GM12864 (cell line): ENCODE data around the gene KIAA1755.

Experiments
- DNase-seq: peaks from one replicate; pipeline ENCODE4 v3.0.0-alpha.2; 2011; ENCODE audit warnings: low read depth
- H3K4me3 ChIP-seq: 2 replicates; pipeline ENCODE4 v1.5.1; 2011; ENCODE audit warnings: mild to moderate bottlenecking, low read depth, low read length, control low read depth
- TF ChIP-seq, protein P1 (sequence below): IDR thresholded peaks from 2 replicates; pipeline ENCODE4 v1.5.1; 2011; ENCODE audit warnings: low read depth, mild to moderate bottlenecking, moderate library complexity, low read length, control low read depth, inconsistent platforms; ENCODE audit errors: missing control alignments

Gene KIAA1755

DNA sequence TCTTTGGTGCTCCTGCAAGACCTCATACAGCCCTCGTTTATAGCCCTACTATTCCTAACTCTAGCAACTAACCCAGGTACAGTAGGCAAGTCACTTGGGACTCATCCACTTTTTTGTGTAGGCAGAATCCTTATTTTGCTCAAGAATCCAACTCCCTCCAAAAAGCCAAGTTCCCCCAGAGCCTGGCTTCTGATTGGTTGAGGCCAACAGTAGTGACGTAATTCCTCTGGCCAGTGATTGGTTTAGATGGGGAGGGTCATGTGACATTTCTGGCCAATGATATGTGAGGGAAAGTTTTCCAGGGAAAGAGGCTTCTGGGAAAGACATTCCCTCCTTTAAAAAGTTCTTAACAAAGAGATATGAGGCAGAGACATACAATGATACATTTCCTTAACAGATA is 32.1 kb downstream of the KIAA1755 start:
- no peak overlapping the region for H3K4me3 ChIP-seq
- no peak for DNase-seq
- TF ChIP-seq, protein P1, sequence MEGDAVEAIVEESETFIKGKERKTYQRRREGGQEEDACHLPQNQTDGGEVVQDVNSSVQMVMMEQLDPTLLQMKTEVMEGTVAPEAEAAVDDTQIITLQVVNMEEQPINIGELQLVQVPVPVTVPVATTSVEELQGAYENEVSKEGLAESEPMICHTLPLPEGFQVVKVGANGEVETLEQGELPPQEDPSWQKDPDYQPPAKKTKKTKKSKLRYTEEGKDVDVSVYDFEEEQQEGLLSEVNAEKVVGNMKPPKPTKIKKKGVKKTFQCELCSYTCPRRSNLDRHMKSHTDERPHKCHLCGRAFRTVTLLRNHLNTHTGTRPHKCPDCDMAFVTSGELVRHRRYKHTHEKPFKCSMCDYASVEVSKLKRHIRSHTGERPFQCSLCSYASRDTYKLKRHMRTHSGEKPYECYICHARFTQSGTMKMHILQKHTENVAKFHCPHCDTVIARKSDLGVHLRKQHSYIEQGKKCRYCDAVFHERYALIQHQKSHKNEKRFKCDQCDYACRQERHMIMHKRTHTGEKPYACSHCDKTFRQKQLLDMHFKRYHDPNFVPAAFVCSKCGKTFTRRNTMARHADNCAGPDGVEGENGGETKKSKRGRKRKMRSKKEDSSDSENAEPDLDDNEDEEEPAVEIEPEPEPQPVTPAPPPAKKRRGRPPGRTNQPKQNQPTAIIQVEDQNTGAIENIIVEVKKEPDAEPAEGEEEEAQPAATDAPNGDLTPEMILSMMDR, result no peak

DNA sequence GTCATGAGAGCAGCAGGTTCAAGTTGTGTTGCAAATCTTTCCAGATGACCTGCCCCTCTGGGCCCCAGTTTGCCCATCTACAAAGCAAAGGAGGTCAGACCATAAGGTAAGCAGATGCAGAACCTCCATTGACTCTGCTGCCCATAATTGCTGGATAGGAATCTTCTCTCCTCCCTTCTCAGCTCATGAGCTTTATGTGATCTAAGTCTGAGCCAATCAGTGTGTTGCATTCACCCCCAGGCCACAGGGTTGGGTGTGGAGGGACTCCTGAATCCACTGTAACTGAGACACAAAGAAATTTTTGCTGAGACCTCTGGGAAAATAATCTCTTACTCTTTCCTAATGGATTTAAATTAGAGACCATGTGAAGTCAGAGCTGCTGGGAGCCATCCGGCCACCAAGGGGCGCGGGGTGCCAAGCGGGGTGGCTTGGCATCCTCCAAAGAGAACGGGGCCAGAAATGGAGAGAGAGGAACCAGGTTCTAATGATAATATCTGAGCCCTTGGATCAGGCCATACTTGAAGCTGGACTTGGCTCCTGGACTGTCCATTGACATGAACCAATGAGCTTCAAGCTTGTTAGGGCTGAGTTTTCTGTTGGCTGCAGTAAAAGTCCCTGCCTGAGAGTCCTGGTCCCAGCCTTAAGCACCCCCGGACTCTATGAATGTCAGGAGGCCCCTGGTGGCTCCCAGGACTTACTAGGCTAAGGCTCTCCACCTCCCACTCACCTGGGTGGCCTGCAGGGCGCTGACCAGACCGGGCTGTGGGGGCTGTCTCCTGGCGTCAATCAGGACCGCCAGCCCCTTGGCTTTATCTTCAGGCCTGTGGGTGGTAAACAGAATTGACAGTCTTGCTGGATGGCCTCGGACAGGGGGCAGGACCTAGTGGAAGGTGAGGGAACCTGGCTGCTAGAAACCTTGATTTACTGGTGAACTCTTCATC is 32.8 kb downstream of the KIAA1755 start:
- DNase-seq, result no peak
- TF ChIP-seq, protein P1, result no peak
- no peak overlapping the region for H3K4me3 ChIP-seq

DNA sequence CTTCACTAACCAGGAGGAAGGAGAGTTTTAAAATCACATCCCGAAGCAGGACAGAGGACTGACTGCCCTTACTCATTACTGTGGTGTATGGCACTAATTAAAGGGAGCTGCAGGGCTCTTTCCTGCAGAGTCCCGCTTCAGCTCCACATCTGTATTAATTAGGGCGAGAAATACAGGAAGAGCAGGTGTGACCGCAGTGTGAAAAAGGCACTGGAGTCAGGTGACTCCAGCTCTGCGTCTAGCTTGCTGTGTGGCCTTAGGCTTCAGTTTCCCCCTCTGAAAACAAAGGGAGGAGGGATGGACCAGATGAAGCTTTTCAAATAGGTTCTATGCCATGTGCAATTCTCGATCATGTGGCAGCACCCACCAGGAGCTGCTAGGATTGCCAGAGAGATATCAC is 34.0 kb downstream of the KIAA1755 start:
- TF ChIP-seq, protein P1, result no peak
- H3K4me3 ChIP-seq, result no peak overlapping the region
- DNase-seq, result no peak

DNA sequence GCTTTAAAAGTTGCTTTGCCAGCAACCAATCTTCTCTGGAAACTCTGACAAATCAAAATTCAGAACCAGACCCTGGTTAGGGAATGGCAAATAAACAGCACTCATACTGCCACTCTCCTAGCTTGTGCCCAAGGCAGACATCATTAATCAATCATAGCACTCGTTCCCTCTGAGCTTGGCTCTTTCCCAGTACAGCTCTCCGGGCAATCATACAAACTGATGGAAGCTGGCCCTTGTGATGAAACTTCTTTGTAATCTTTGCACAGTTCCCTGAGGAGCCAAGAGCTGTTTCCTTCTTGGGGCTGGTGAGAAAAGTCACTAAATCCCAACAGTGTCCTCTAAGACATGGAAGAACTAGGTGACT is 34.7 kb downstream of the KIAA1755 start:
- H3K4me3 ChIP-seq, result no peak overlapping the region
- no peak for DNase-seq
- TF ChIP-seq, protein P1, result no peak

DNA sequence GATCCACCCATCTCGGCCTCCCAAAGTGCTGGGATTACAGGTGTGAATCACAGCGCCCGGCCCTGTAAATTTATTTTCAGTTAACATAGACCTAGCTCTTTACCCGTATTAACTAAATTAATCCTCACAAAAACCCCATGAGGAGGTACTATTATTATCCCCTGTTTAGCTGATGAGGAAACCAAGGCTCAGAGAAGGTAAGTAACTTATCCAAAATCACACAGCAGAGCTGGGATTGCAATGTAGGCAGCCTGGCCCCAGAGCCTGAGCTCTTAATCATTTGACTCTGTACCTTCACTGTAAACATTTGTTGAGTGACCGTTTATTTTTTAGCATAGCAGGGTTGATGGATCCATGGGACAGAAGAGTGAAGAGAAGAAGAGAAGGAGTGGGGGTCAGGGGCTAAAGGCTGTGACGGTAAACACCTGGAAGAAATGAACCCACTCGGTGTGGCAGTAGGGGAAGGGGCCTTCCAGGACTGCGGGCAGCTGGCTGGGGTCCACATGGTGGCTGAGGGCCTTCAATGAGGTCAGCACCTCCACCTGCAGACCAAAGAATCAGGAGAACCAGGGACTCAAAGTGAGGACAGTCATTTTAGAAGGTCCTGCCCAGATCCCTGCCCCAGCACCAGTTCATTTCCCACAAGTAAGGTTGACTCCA is 35.2 kb downstream of the KIAA1755 start:
- TF ChIP-seq, protein P1, result no peak
- no peak overlapping the region for H3K4me3 ChIP-seq
- DNase-seq, result no peak

DNA sequence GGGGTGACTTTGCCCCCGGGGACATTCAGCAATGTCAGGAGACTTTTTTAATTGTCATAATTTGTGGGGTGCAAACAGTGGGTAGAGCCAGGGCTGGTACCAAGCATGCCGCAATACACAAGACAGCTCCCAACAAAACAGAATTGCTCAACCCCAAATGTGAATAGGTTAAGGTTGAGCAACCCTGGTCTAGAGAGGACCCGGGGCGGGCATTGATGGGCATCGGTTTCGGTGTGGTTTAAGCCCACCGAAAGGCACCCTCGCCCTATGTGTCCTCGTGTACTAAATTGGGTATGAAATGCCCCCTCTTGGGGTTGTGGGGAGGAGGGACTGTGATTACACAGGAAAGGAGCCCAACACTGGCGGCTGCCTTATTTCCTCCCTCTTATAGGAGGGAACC is 36.0 kb downstream of the KIAA1755 start:
- no peak for DNase-seq
- TF ChIP-seq, protein P1, result no peak
- H3K4me3 ChIP-seq, result no peak overlapping the region
